Testis (tissue), 3 donors: ENCODE results near the gene TASP1. TPM values are rescaled to one million over a fixed set of nuclear protein-coding genes. Genes with fewer than 3 reads are reported as not detected.

Experiments used
- DNase-seq: peaks from one replicate; pipeline ENCODE4 v3.0.0-alpha.2; 2019
- H3K27ac ChIP-seq, 2 donors: fragments of 200-600 bp; sonication (generic); one replicate each; pipeline ENCODE4 v1.5.1; 2019
- H3K27me3 ChIP-seq: fragments of 200-600 bp; sonication (generic); one replicate; pipeline ENCODE4 v1.5.1; 2019
- H3K36me3 ChIP-seq: fragments of 200-600 bp; sonication (generic); one replicate; pipeline ENCODE4 v1.5.1; 2017; ENCODE audit warnings: low read depth; ENCODE audit errors: missing control alignments
- H3K4me1 ChIP-seq: fragments of 200-600 bp; sonication (generic); one replicate; pipeline ENCODE4 v1.5.1; 2019
- H3K4me3 ChIP-seq, 2 donors: fragments of 200-600 bp; sonication (generic); one replicate each; pipeline ENCODE4 v1.5.1; 2017 to 2019
- H3K9me3 ChIP-seq: fragments of 200-600 bp; sonication (generic); one replicate; pipeline ENCODE4 v1.5.1; 2017
- CTCF ChIP-seq, 3 experiments: fragments of 450-650 bp in 2 of 3; fragments of 200-600 bp in 1 of 3; sonication (generic) in 1 of 3; IDR thresholded peaks; one replicate each; pipeline ENCODE4 v1.5.1; 2016 to 2019; ENCODE audit warnings: antibody characterized with exemption in 3 of 3, mild to moderate bottlenecking in 2 of 3, moderate library complexity in 1 of 3
- POLR2A ChIP-seq: fragments of 450-650 bp; IDR thresholded peaks from one replicate; pipeline ENCODE4 v1.6.1; 2017; ENCODE audit warnings: antibody characterized with exemption, mild to moderate bottlenecking, moderate library complexity
- WGBS, 2 donors: methylation state at CpG; one replicate each; pipeline ENCODE4 v1.1.5; 2018; 5-methylcytosine and 5-hydroxymethylcytosine counted together
- intact Hi-C: fragments of 100-400 bp; cut with DNase I; formaldehyde crosslinking; loops from one replicate; pipeline ENCODE4 v1.15.1; 2023; ENCODE audit warnings: low total_unique reads
- polyA plus RNA-seq: library from polyadenylated mRNA; stranded (reverse); fragments of 350-450 nt; fragmentation: Illumina TruSeq; extraction: RNeasy Lipid Tissue Mini Kit (QIAGEN cat#74804); gene quantifications from one replicate; pipeline ENCODE4 v1.2.3, GENCODE V29; 2014; ENCODE audit warnings: low read depth, low replicate concordance; ENCODE audit not compliant: insufficient read depth
- total RNA-seq, 2 donors: library from RNA; depleted of rRNA; stranded (reverse); fragments of >200 nt; gene quantifications; one replicate each; pipeline ENCODE4 v1.2.3, GENCODE V29; 2016

The TASP1 gene
- total and polyA plus RNA-seq, 3 donors from 2014 or later = 10.5 to 14.4 (median 13.1) TPM

- WGBS, 2 donors = 82 to 85% methylated on average over 1 of the region's 1 CpG
- no peak overlapping the region for H3K4me3 ChIP-seq
- no peaks in the 10 kb centered on the region for H3K9me3 ChIP-seq
- TF ChIP-seq POLR2A (no peak), CTCF (IDR thresholded peaks at IDR 0.05) (no peak)
- H3K36me3 ChIP-seq = no peaks in the 10 kb centered on the region
- H3K27ac ChIP-seq = no peak overlapping the region
- H3K27me3 ChIP-seq = no peaks in the 10 kb centered on the region
- no peak for DNase-seq
- no peaks in the 10 kb centered on the region for H3K4me1 ChIP-seq
- intact Hi-C loops = no loop called here
Measured at GRCh38 chr20:13401596-13401995, 237.1 kb downstream of the TASP1 start.

GRCh38 chr20:13400453-13400852, 238.3 kb downstream of the TASP1 start:
- no peak for DNase-seq
- 95 to 99% methylated on average over 2 of the region's 2 CpGs for WGBS, 2 donors
- no peak overlapping the region for H3K4me3 ChIP-seq
- no peaks in the 10 kb centered on the region for H3K4me1 ChIP-seq
- TF ChIP-seq CTCF (IDR thresholded peaks at IDR 0.05) = no peak
- no peak for TF ChIP-seq POLR2A
- H3K36me3 ChIP-seq = no peaks in the 10 kb centered on the region
- intact Hi-C loops = no loop called here
- no peak overlapping the region for H3K27ac ChIP-seq
- no peaks in the 10 kb centered on the region for H3K27me3 ChIP-seq
- no peaks in the 10 kb centered on the region for H3K9me3 ChIP-seq

- WGBS, 2 donors = 82 to 94% methylated on average over 1 of the region's 1 CpG
- Histone ChIP-seq H3K4me3 (no peak overlapping the region), H3K4me1 (no peaks in the 10 kb centered on the region), H3K9me3 (no peaks in the 10 kb centered on the region), H3K36me3 (no peaks in the 10 kb centered on the region), H3K27ac (no peak overlapping the region), H3K27me3 (no peaks in the 10 kb centered on the region)
- TF ChIP-seq CTCF (IDR thresholded peaks at IDR 0.05) (no peak), POLR2A (no peak)
- intact Hi-C loops = no loop called here
- no peak for DNase-seq
Measured at GRCh38 chr20:13397300-13397724, 241.4 kb downstream of the TASP1 start.

GRCh38 chr20:13396826-13397225, 241.9 kb downstream of the TASP1 start:
- Histone ChIP-seq H3K9me3 (no peaks in the 10 kb centered on the region), H3K4me3 (no peak overlapping the region), H3K27me3 (no peaks in the 10 kb centered on the region), H3K36me3 (no peaks in the 10 kb centered on the region), H3K27ac (no peak overlapping the region), H3K4me1 (no peaks in the 10 kb centered on the region)
- intact Hi-C loops = no loop called here
- DNase-seq = no peak
- TF ChIP-seq POLR2A (no peak), CTCF (IDR thresholded peaks at IDR 0.05) (no peak)

- no peaks in the 10 kb centered on the region for H3K9me3 ChIP-seq
- H3K27me3 ChIP-seq = no peaks in the 10 kb centered on the region
- no peak overlapping the region for H3K27ac ChIP-seq
- WGBS, 2 donors = 68 to 74% methylated on average over 3 of the region's 3 CpGs
- H3K36me3 ChIP-seq = no peaks in the 10 kb centered on the region
- TF ChIP-seq CTCF (IDR thresholded peaks at IDR 0.05) (no peak), POLR2A (no peak)
- no peak for DNase-seq
- intact Hi-C loops = no loop called here
- H3K4me3 ChIP-seq = no peak overlapping the region
- no peaks in the 10 kb centered on the region for H3K4me1 ChIP-seq
Measured at GRCh38 chr20:13396022-13396421, 242.7 kb downstream of the TASP1 start.
